IPS-20b (cell line): ENCODE data around the gene FADS2.

Experiments
- H3K27ac ChIP-seq: one replicate; pipeline ENCODE4 v1.5.1; 2013; ENCODE audit warnings: low read length
- H3K27me3 ChIP-seq: 2 replicates; pipeline ENCODE4 v1.6.1; 2013; ENCODE audit warnings: mild to moderate bottlenecking, low read length, inconsistent platforms; ENCODE audit not compliant: insufficient read depth
- H3K36me3 ChIP-seq: 2 replicates; pipeline ENCODE4 v1.6.1; 2013; ENCODE audit warnings: low read depth, mild to moderate bottlenecking, inconsistent platforms, low read length, moderate library complexity; ENCODE audit not compliant: insufficient read depth
- H3K4me1 ChIP-seq: 2 replicates; pipeline ENCODE4 v1.6.1; 2013; ENCODE audit warnings: mild to moderate bottlenecking, control low read depth, inconsistent platforms, low read length, moderate library complexity; ENCODE audit not compliant: insufficient read depth
- H3K4me3 ChIP-seq: 2 replicates; pipeline ENCODE4 v1.5.1; 2013; ENCODE audit warnings: mild to moderate bottlenecking, low read length, inconsistent platforms
- H3K9ac ChIP-seq: 2 replicates; pipeline ENCODE4 v1.6.1; 2013; ENCODE audit warnings: low read depth, mild to moderate bottlenecking, inconsistent platforms, low read length, moderate library complexity
- H3K9me3 ChIP-seq: 2 replicates; pipeline ENCODE4 v1.6.1; 2013; ENCODE audit warnings: mild to moderate bottlenecking, low read depth, low read length, inconsistent platforms; ENCODE audit not compliant: insufficient read depth

FADS2 gene

DNA sequence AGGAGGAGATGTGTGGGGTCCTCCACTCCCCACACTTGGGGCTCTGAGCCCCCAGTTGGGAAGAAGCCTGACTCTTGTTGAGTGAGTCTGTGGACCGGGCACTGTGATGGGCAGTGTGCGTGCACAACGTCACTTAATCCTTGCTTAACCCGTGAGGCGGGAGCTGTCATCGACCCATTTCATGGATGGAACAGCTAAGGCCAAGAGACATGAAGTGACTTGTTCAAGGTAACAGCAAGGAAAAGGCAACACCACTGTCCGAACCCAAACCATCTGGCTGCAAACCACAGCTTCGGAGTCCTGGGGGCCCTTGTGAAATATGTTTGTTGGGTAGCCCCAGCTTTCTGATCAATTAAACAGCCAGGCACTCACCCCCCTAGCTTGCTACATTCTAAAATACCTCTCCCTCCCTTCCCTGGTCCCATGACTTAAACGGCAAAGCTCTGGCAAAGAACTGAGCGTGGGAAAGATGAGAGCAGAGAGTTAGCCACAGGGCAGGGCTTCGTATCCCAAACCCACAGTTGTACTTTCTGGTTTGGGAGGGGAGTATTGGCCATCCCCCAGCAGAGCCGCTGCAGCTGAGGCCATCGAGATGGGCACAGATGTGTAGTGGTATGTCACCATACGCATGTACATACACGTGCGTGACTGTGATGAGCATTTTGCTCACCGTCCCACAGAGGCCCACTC is 26.3 kb downstream of the FADS2 start:
- H3K27ac ChIP-seq = no peak overlapping the region
- H3K4me3 ChIP-seq = no peak overlapping the region
- no peaks in the 10 kb centered on the region for H3K27me3 ChIP-seq
- no peak overlapping the region for H3K9ac ChIP-seq
- H3K36me3 ChIP-seq = peaks cover 100% of the 10 kb centered on the region
- no peaks in the 10 kb centered on the region for H3K4me1 ChIP-seq
- H3K9me3 ChIP-seq = no peaks in the 10 kb centered on the region

DNA sequence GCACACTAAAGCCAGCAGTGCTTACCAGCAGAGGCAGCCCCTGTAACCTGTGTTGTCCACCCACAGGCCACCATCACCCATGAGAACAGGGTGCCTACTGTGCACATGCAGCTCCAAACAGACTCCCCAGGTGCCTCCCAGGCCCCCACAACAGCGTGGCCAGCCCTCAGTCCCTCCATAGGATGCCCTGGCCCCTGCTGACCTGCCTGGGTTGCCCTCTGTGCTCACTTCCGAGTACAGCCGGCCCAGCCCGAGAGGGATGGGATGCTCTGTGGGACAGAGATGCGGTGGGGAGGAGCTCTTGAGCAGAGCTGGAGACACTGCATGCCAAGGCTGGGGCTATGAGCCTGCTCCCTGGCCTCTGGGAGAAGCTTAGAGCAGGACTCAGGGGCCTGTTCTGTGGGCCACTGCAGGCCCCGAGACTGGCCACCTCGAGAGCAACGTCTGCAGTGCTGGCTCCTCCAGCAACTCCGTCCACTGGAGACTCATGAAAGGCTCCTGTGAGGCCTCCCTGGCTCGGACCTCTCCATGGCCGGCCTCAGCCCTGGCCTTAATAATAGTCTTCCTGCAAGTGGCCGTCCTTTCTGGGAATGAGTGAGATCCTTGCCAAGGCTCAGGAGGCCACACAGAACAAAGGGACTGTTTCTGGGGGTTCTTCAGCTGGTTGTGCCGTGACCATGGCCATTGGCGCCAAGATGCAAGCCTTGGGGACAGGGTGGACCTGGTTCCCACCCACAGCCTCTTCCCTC is 27.0 kb downstream of the FADS2 start:
- no peaks in the 10 kb centered on the region for H3K4me1 ChIP-seq
- peaks cover 100% of the 10 kb centered on the region for H3K36me3 ChIP-seq
- no peaks in the 10 kb centered on the region for H3K27me3 ChIP-seq
- no peaks in the 10 kb centered on the region for H3K9me3 ChIP-seq
- no peak overlapping the region for H3K9ac ChIP-seq
- no peak overlapping the region for H3K4me3 ChIP-seq
- no peak overlapping the region for H3K27ac ChIP-seq

DNA sequence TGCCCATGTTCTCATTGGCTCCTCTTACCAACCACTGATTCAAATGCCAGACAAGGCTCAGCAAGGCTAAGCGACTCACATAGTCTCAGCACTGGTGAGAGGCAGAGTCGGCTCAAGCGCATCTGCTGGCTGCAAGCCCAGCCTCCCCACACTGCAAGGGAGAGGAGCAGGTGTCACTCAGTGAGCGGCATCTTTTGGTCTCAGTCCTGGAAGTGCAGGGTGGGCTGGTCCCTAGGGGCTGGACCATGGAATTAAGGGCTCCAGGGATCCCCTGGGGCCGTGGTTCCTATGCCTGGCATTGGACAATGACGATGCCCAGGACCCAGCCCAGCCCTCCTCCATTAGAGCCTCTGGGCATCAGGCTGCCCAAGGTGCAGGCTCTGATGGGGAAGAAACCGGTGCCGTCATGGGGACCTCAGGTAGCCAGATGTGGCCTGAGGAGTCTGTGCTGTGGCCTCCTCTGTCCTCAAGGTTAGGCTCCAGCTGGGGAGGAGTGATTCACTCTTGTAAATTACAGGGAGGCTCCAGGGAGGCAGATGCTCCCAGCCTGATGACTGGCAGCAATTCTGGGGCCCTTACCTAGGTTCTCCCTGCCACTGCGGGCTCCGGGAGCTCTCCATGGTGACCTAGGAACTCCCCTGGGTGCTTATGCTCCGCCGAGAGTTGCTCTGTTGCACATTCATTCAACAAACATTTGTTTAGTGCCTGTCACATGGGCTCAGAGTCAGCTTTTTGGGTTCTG is 28.0 kb downstream of the FADS2 start:
- no peaks in the 10 kb centered on the region for H3K27me3 ChIP-seq
- H3K27ac ChIP-seq = no peak overlapping the region
- H3K9ac ChIP-seq = no peak overlapping the region
- no peaks in the 10 kb centered on the region for H3K9me3 ChIP-seq
- H3K36me3 ChIP-seq = peaks cover 99% of the 10 kb centered on the region
- no peak overlapping the region for H3K4me3 ChIP-seq
- no peaks in the 10 kb centered on the region for H3K4me1 ChIP-seq

DNA sequence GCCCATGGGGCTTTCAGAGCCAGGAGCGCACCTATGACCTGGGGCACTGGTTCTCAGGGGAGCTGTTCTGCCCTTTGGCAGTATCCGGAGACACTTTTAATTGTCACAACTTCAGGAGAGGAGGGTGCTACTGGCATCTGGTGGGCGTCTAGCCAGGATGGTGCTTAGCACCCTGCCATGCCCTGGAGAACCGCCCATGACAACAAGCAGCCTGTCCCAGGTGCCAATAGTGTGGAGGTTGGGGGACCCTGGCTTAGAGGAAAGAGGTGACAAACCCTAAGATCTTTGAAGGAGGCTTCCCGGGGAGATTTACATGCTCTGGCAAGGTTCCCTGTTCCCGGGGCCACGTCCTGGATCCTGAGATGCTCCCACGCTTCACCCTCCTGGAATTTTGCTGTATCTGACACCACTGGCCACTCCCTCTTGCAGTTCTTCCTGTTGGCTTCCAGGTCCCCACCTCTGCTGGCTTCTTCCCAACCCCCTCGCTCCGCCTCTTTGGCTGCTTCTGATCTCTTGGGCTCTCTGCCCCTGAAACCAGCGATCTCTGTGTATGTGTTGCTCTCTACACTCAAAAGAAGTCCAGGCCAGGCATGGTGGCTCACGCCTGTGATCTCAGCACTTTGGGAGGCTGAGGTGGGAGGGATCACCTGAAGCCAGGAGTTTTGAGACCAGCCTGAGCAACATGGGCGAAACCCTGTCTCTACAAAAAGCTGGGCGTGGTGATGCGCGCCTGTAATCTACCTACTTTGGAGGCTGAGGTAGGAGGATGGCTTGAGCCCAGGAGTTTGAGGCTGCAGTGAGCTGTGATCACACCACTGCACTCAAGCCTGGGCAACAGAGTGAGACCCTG is 32.2 kb downstream of the FADS2 start:
- Histone ChIP-seq H3K4me3 (no peak overlapping the region), H3K36me3 (peaks cover 94% of the 10 kb centered on the region), H3K27me3 (no peaks in the 10 kb centered on the region), H3K27ac (no peak overlapping the region), H3K9ac (no peak overlapping the region), H3K9me3 (no peaks in the 10 kb centered on the region), H3K4me1 (no peaks in the 10 kb centered on the region)

DNA sequence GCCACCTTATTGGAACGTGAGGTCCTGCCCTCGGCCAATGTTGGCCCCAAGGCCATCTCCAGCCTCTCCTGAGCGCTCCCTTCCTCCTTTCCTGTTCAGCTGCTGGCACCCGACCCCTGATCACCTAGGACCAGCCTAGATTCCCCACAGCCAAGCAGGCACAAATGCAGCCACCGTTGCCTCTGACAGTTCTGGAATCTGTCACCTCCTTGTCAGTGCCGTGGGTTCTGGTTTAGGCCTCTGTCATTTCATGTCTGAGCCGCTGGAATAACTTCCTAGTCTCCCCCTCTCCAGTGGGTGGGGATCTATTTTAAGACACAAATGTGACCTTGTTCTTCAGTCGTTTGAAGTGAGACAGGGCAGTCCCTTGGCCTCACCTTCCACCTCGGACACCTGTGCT is 33.5 kb downstream of the FADS2 start:
- H3K4me3 ChIP-seq = no peak overlapping the region
- H3K27ac ChIP-seq = no peak overlapping the region
- no peak overlapping the region for H3K9ac ChIP-seq
- H3K36me3 ChIP-seq = peaks cover 94% of the 10 kb centered on the region
- H3K4me1 ChIP-seq = no peaks in the 10 kb centered on the region
- H3K9me3 ChIP-seq = no peaks in the 10 kb centered on the region
- no peaks in the 10 kb centered on the region for H3K27me3 ChIP-seq

DNA sequence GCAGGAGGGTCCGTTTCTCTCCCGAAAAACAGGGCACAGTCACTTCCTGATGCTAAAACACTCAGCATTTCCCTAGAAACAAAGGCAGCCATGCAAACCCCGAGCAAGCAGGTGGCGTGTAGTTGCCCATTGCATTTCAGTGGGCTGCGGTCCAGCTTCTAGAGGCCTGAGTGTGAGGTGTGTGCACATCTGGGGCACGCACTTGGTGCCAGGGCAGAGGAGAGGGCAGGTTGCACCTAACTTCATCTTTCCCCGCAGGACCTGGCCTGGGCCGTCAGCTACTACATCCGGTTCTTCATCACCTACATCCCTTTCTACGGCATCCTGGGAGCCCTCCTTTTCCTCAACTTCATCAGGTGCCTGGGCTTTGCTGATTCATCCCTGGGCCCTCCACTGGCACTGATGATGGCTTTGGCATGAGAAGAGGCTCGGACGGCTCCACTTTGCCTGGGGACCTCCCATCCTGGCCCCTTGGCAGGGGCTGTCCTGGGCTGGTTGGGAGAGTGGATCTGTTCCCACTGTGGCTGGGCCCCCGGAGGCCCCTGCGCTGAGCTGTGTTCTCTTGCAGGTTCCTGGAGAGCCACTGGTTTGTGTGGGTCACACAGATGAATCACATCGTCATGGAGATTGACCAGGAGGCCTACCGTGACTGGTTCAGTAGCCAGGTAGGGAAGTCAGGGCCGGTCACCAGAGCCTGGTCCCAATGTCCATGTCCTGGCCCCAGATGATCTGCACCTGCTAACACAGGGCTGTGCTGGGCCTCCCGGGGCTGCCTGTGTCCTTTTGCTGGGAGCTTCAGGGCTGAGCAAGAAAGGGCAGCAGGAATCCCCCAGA is 34.8 kb downstream of the FADS2 start:
- no peak overlapping the region for H3K4me3 ChIP-seq
- no peak overlapping the region for H3K27ac ChIP-seq
- no peaks in the 10 kb centered on the region for H3K4me1 ChIP-seq
- H3K9me3 ChIP-seq = no peaks in the 10 kb centered on the region
- H3K27me3 ChIP-seq = no peaks in the 10 kb centered on the region
- H3K36me3 ChIP-seq = peaks cover 86% of the 10 kb centered on the region
- H3K9ac ChIP-seq = no peak overlapping the region

DNA sequence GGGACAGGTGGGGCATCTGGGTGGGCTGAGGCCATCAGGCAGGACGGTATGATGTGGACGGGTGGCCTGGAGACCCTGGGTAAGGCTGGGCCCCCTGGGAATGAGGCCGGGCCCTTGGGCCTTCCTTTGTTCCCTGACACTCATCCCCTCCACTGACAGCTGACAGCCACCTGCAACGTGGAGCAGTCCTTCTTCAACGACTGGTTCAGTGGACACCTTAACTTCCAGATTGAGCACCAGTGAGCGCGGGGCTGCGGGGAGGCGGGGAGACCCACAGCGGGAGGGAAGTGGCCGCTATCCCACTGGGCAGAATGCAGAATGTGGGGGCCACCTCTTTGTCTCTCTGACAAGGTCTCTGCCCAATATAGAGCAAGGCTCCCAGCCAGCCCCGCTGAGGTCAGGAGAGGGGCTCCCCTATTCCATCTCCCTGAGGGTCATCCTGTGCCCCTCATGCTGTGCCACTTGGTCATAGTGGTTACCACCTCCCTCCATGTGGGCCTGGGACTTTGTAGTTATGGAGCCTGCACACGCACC is 35.5 kb downstream of the FADS2 start:
- no peaks in the 10 kb centered on the region for H3K9me3 ChIP-seq
- H3K4me1 ChIP-seq = no peaks in the 10 kb centered on the region
- no peak overlapping the region for H3K27ac ChIP-seq
- no peak overlapping the region for H3K9ac ChIP-seq
- peaks cover 79% of the 10 kb centered on the region for H3K36me3 ChIP-seq
- no peaks in the 10 kb centered on the region for H3K27me3 ChIP-seq
- no peak overlapping the region for H3K4me3 ChIP-seq

DNA sequence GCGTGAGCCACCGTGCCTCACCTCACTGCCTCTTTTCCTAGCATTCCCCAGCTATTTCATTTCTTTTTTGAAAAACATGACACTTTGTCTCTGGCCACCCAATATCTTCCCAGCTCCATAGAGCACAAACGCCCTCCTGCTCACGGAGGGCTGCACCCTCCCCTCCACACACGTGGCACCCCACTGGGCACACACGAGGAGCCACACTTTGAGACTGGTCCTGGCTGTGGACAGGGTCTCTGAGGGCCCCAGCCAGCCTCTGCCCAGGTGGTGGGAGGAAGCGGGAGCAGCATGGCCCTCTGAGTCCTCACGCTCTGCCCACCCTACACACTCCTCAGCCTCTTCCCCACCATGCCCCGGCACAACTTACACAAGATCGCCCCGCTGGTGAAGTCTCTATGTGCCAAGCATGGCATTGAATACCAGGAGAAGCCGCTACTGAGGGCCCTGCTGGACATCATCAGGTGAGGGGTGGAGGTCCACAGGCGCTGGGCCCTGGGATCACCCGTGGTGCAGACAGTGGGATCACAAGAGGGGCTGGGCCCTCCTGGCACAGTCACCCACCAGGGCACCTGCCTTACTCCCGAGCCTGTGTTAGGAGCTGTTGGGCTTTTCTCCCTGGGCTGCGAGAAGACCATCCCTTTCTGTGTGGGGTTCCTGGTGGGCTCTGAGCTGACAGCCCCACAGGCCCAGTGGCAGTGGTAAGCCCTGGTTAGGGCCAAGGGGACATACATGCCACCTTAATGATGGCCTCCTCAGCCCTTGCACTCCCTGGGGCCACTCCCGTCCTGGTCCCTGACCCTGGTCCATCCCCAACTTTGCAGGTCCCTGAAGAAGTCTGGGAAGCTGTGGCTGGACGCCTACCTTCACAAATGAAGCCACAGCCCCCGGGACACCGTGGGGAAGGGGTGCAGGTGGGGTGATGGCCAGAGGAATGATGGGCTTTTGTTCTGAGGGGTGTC is 37.0 kb downstream of the FADS2 start:
- Histone ChIP-seq H3K36me3 (peaks cover 64% of the 10 kb centered on the region), H3K27ac (no peak overlapping the region), H3K9me3 (no peaks in the 10 kb centered on the region), H3K4me1 (no peaks in the 10 kb centered on the region), H3K9ac (no peak overlapping the region), H3K4me3 (no peak overlapping the region), H3K27me3 (no peaks in the 10 kb centered on the region)

DNA sequence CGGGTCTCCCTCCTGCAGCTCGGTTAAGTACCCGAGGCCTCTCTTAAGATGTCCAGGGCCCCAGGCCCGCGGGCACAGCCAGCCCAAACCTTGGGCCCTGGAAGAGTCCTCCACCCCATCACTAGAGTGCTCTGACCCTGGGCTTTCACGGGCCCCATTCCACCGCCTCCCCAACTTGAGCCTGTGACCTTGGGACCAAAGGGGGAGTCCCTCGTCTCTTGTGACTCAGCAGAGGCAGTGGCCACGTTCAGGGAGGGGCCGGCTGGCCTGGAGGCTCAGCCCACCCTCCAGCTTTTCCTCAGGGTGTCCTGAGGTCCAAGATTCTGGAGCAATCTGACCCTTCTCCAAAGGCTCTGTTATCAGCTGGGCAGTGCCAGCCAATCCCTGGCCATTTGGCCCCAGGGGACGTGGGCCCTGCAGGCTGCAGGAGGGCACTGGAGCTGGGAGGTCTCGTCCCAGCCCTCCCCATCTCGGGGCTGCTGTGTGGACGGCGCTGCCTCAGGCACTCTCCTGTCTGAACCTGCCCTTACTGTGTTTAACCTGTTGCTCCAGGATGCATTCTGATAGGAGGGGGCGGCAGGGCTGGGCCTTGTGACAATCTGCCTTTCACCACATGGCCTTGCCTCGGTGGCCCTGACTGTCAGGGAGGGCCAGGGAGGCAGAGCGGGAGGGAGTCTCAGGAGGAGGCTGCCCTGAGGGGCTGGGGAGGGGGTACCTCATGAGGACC is 38.3 kb downstream of the FADS2 start:
- H3K9me3 ChIP-seq = no peaks in the 10 kb centered on the region
- H3K4me1 ChIP-seq = no peaks in the 10 kb centered on the region; the same call in 1 of the 2 replicates
- peaks cover 2% of the 10 kb centered on the region for H3K27me3 ChIP-seq
- no peak overlapping the region for H3K27ac ChIP-seq
- peaks cover 52% of the 10 kb centered on the region for H3K36me3 ChIP-seq
- H3K9ac ChIP-seq = no peak overlapping the region
- H3K4me3 ChIP-seq = no peak overlapping the region
